Activated naive CD4-positive, alpha-beta T cell treated with Interleukin-2 at 50 U/mL for 16 hours (primary cell): Measurements from ENCODE around the gene RIF1.

ENCODE experiments used
- DNase-seq: peaks from one replicate; pipeline ENCODE4 v3.0.0-alpha.2; 2020

Gene RIF1, protein sequence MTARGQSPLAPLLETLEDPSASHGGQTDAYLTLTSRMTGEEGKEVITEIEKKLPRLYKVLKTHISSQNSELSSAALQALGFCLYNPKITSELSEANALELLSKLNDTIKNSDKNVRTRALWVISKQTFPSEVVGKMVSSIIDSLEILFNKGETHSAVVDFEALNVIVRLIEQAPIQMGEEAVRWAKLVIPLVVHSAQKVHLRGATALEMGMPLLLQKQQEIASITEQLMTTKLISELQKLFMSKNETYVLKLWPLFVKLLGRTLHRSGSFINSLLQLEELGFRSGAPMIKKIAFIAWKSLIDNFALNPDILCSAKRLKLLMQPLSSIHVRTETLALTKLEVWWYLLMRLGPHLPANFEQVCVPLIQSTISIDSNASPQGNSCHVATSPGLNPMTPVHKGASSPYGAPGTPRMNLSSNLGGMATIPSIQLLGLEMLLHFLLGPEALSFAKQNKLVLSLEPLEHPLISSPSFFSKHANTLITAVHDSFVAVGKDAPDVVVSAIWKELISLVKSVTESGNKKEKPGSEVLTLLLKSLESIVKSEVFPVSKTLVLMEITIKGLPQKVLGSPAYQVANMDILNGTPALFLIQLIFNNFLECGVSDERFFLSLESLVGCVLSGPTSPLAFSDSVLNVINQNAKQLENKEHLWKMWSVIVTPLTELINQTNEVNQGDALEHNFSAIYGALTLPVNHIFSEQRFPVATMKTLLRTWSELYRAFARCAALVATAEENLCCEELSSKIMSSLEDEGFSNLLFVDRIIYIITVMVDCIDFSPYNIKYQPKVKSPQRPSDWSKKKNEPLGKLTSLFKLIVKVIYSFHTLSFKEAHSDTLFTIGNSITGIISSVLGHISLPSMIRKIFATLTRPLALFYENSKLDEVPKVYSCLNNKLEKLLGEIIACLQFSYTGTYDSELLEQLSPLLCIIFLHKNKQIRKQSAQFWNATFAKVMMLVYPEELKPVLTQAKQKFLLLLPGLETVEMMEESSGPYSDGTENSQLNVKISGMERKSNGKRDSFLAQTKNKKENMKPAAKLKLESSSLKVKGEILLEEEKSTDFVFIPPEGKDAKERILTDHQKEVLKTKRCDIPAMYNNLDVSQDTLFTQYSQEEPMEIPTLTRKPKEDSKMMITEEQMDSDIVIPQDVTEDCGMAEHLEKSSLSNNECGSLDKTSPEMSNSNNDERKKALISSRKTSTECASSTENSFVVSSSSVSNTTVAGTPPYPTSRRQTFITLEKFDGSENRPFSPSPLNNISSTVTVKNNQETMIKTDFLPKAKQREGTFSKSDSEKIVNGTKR (N-terminal part only)

DNA sequence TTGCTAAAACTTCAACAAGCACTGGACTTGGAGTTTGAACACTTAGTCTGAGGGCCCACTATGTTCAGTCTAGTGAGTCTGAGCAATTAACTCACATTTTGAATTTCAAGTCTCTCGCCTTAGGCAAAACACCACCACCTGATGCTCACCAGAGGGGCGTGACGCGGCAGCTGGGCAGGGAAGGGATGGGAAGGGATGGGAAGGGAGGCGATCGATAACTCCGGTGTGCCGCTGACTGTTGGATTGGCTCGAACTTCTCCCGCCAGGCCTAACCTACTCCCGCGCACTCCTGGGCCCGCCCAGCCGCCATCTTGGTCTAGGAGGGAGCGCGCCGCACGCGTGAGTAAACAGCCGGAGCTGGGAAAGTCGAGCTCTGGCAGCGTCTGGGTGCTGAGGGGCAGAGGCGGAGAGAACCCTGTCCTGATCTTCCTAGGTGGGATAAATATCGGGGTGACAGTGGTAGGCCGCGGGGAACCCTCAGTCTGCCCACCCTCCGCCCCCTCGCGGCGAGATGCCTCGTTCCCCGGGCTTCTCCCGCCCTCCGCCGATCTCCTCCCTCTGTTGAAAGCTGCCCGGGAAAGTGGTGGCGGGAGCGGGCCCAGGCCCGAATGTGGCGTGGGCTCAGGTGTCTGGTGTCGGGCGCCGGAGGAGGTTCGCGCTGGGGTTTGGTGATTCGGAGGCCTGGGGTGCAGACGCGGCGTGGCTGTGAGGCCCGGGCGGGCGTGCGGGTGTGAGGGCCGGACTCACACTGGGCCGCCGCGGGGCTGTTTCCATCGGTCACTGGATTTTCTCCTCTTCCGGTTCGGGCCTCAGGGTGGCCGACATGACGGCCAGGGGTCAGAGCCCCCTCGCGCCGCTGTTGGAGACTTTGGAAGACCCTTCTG lies at the start of gene RIF1:
Gene RIF1 (plus strand): TSS at position 302 of the 884 bp plus-strand sequence. CDS start 522 bp downstream, at position 824.
- peak; percentile 84 for DNase-seq

DNA sequence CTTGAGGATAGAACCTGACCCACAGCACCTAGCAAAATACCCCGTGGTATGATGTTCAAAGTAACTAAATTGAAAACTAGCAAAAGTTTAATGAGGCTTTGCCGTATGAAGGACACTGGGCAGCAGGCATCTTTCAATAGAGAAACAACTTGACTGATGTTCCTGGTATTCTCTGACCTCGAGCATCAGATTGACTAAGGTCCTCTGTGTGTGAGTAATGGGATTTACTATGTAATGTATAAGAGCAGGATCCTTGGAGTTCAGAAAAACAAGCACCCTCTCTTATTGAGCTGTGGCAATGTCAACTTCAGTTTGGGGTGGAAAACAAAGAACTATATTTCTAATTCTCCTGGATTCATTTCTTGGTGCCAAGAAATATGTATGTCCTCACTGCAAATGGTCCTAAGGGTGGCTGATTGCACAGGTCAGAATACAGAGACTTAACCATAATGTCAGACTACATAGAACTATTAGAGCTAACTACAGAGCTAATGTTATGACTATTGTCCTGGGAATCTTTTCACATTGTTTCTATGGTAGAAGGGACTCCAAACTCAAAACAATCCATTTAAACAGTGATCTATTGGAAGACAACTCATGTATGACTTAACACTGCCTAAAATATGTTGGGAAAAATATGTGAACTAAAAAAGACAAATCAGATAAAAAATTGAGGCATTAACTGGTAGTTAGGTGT lies 47.9 kb upstream of the RIF1 start:
- no peak for DNase-seq

DNA sequence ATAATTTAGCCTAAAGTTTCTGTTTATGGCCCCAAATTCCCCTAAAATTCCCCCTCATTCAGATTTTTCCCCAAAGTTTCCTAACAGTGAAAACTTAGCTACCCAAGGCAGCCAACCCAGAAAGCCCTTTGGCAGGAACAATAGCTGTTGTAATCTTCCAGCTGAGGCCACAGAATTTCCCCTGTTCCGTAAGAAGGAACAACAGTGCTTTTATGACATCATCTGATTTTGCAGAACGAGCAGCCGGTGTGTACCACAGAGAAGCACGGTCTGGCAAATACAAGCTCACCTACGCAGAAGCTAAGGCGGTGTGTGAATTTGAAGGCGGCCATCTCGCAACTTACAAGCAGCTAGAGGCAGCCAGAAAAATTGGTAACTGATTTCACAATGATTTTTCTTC lies 46.0 kb upstream of the RIF1 start:
- DNase-seq, result no peak

DNA sequence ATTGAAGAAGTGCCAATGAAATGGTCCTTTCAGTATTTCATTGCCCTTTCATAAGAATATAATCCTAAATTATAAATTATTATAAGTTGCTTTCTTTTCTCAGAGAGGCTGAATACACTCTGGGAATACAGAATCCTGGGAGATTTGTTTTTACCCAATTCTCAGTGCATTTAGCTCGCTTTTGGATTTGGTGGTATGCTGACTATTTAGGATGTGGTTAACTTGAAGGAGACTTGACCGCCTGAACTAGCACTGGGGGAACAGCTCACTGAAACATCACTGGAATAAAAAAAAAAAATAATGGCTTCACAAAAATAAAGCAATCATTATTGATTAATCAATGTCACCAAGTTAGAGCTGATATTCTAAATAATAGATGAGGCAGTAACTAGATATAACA lies 42.1 kb upstream of the RIF1 start:
- DNase-seq, result no peak

DNA sequence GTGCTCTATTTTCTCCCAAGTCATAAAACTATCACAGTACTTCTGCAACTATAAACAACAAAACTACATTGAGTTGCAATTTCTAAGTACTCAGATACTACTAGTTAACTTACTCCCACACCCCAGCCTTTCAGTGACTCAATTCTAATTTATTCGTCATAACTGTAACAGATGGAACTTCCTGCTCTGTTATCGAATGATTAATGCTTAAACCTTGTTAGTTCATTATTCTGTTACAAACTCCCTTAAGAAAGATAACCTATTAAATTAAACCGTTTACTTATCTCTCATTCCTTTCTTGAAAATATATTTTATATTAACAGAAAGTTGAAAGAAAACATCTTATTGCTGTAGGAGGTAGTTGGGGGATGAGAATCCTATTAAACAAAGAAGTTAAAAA lies 35.3 kb upstream of the RIF1 start:
- no peak for DNase-seq

DNA sequence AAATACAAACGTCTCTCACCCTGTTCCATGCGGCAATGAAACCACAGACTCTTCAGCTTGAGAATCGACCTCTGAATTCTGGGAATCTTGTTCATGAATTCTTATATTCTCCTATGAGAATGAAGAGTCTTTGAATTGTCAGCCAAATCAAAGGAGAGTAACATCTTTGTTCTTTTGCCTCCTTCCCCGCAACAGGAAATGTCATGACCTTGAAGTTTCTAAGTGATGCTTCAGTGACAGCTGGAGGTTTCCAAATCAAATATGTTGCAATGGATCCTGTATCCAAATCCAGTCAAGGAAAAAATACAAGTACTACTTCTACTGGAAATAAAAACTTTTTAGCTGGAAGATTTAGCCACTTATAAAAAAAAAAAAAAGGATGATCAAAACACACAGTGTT lies 30.5 kb upstream of the RIF1 start:
- no peak for DNase-seq

DNA sequence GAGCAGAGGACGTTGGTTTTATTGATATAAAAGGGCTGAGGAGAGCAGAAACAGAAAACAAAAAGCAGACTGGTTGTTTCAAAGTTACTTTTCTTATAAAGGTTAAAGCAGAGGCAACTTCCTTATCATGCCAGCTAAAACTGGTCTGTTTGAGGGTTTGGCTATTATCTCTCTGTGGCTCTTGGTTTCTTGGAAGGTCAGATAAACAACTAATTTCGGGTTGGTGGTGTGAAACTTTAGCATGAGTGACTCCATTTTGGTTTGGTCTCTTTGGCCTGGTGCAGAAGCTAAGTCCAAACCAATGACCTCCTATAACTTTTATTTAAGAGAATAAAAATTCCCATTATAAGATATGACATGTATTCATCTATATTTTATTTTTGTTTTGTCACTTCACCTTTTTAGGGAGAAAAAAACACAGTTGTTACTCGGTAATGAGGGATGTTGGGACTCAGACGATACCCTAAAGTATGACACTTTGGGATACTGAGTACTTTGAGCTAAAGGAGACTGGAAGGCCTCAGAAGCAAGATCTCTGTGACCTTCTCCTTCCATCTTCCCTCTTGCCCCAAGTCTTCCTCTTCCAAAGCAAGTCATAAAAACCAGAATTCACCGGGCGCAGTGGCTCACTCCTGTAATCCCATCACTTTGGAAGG lies 29.0 kb upstream of the RIF1 start:
- no peak for DNase-seq

DNA sequence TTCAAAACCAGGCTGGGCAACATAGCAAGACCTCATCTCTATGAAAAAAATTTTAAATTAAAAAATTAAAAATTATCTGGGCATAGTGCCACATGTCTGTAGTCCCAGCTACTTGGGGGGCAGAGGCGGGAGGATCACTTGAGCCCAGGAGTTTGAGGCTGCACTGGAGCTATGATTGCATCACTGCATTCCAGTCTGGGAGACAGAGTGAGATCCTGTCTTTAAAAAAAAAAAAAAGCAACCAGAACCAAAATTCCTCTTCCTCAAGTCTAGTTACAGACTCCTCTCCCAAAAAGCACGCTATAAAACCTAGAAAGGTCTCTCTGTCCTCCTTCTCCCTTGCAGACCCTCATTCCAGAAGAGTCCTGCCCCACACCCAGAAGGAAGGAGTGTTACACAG lies 28.4 kb upstream of the RIF1 start:
- no peak for DNase-seq

DNA sequence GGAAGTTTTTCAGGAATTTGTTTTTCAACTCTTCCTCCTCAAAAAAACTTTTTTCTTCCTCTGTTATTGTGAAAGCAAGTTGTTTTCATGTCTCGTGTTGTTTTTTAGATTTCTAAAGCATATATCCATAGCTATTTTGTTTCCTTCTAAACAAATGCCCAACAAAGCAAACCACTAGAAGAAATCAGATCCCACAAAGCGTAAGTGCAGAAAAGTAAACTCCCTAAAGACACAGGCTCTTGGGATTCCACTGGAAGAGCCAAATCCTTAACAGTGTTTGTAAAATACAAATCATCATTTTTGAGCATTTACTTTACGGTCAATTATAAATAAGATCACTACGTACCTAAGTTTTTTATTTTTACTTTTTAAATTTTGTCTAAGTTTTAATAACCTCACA lies 21.7 kb upstream of the RIF1 start:
- no peak for DNase-seq

DNA sequence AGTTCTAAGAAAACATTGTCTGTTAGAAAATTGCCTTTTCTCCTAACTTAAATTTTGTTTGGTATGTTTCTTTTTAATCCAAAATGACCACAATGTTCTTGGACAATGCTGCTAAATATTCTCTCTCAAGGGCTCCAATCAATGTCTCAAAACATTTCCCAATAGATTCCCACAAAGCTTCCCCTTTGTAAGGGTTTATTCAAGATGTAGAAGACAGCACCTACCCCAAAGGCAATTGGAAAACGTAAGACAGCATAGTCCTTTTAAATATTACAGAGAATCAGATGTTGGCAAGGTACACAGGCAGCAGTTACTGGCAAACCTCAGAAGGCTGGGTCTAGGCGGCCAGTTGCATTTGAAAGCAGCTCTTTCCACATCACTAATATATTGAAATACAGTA lies 18.3 kb upstream of the RIF1 start:
- no peak for DNase-seq

DNA sequence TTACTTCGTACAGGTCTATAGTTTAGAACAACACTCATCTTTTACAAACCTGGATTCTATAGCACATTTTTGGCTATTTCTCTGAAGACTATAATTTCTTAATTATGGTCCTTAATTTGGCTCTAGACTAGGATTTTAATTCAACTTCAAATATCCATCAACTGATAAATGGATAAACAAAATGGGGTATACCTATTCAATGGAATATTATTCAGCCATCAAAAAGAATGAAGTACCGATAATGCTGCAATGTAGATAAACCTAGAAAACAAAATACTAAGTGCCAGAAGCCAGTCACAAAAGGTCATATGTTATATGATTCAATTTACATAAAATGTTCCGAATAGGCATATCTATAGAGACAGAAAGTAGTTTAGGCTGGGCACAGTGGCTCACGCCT lies 15.2 kb upstream of the RIF1 start:
- no peak for DNase-seq

DNA sequence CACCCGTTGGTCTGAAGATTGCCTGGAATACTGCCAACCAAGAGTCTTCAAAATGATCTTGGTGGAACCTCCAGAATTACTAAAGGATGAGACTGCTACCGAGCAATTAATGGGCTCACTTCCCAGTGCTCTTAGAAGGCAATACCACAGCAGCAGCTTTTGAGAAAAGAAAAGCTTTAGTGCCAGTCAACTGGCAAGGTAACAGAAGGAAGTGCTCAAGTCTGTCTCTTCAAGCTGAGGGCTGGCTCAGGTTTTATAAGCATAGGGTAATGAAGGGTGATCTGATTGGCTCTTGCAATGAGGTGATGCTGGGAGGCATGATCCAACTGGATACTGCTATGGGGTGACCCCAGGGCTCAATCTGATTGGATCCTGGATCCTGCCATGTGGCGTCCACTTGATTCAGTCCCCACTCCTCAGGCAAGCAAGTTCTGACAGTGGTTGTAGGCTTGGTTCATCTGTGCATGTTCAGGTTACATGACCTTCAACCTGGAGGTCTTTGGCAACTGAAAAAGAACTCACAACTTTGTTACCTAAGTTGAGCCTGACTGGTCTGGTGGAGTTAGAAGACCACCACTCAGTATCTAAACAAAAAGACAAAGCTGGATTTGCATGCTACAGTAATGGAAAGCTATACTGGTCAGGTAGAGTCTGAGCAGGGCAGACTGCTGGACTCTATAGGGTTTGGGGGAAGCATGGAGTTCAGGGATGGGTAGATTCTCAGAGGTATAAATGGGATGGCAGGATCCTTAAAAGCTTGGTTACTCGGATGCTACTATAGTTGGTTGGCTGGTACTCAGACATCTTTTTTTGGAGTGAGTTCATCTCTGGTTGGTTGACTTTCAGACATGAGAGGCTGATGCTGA lies 14.0 kb upstream of the RIF1 start:
- no peak for DNase-seq

DNA sequence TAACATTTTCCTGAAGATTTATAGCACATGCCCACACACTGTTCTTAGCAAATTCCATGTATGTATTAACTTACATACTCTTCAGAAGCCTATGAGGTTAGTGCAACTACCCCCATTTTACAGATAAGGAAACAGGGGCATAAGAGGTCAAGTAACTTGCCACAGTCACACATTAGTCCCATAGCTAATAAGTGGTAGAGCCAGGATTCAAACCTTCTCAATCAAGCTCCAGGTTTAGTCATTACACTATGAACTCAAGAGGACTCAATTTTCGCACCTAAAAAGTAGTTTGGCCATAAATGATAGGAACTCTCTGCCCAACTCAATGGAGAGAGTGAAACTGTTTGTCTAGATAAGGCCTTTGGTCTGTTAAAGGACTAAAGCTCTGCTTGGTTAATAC lies 9.7 kb upstream of the RIF1 start:
- DNase-seq, result no peak

DNA sequence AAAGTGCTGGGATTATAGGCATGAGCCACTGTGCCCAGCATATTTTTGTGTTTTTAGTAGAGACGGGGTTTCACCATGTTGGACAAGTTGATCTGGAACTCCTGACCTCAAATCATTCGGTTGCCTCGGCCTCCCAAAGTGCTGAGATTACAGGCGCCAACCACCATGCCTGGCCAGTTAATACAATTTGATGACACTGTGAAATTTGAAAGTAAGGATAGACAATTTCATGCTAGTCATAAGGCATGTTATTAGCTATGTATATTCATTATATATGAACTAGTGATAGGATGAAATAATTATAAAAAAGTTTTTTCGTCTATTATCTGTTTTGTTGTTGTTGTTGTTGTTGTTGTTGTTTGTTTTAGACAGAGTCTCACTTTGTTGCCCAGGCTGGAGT lies 8.6 kb upstream of the RIF1 start:
- DNase-seq, result no peak

DNA sequence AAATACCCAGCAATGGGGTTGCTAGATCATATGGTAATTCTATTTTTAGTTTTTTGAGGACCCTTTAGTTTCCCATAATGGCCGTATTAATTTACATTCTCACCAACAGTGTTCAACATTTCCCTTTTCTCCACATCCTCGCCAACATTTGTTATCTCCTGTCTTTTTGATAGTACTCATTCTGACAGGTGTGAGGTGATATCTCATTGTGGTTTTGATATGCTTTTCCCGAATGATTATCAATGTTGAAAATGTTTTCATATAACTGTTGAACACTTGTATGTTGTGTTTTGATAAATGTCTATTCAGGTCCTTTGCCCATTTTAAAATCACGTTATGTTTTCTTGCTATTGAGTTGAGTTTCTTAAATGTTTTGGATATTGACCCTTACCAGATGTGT lies 5.8 kb upstream of the RIF1 start:
- DNase-seq, result no peak

DNA sequence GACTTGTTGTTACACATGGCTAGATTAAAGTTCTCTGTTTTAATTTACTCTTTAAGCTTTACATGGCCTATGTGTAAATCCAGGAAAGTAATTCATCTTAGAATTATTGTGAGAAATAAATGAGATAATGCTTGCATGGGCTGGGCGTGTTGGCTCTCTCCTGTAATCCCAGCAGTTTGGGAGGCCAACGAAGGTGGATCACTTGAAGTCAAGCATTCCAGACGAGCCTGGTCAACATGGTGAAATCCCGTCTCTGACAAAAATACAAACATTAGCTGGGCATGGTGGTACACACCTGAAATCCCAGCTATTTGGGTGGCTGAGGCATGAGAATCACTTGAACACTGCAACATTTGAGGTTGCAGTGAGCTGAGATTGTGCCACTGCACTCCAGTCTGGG lies 4.3 kb upstream of the RIF1 start:
- no peak for DNase-seq

DNA sequence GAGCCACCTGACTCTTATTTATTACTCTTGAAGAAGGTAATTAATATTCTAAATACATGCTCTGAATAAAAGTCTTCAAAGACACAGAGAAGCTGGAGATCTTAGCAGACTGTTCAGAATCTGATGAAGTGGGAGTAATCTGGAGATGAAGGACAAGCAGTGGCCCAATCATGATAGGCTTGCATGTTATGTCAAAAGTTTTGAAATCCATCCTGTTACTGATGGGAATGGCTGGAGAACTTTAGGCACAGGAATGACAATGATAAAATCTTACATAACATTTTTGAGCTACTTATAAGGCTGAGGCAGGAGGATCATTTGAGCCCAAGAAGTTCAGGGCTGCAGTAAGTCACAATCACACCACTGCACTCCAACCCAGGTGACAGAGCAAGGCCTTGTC lies 2.4 kb upstream of the RIF1 start:
- no peak for DNase-seq

DNA sequence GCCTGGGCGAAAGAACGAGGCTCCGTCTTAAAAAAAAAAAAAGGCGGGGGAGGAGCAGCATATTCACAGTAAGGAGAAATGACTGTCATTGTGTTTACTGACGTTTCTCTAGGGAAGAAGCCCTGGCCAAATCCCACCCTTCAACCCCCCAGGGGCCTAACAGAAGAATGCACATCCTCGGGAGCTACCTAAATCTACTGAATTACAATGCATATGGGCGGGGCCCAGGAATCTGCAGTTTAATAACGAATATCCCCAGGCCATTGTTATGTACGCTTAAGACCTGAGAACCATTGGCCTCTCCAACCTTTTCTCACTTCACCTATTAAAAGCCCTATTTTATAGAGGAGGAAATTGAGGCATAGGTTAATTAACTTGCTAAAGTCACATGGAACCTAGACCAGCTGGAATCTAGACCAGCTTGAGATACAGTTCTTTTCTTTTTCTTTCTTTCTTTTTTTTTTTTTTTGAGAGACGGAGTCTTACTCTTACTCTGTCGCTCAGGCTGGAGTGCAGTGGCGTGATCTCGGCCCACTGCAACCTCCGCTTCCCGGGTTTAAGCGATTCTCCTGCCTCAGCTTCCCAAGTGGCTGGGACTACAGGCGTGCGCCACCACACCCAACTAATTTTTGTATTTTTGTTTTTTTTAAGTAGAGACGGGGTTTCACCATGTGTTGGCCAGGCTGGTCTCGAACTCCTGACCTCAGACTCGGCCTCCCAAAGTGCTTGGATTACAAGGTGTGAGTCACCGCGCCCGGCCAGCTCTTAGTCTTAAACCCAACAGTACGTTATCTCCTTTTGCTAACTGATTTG lies 708 bp upstream of the RIF1 start:
- DNase-seq, result no peak

DNA sequence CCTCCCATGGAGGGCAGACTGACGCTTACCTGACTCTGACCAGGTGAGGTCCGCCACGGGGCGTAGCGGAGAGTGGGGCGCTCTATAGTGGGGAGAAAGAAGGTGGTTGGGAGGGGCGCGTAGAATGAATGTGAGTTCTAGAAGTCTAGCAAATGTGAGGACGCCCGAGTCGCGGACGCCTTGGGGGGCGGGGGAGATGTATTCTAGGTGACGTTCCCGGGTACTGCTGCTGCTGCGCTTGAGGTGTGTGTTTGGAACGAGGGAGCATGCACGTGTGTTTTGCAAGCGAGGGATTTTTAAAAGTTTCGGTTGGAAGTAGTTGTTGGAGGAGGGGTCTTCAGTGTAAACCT lies 758 bp downstream of the RIF1 start:
- DNase-seq, result peak; percentile 53
